22Rv1 (cell line): ENCODE results near the gene ABTB2.
A peak's percentile ranks its signal among the peaks of the same experiment; 100 is the strongest.

ENCODE experiments used
- H3K27ac ChIP-seq: fragments of 450-650 bp; 2 replicates; pipeline ENCODE4 v1.5.1; 2017
- ZFX ChIP-seq: fragments of 450-650 bp; IDR thresholded peaks from 2 replicates; pipeline ENCODE4 v1.6.1; 2017; ENCODE audit warnings: antibody characterized with exemption, borderline replicate concordance
- TF ChIP-seq, protein P1 (sequence below): fragments of 450-650 bp; IDR thresholded peaks from 2 replicates; pipeline ENCODE4 v1.5.1; 2017; ENCODE audit warnings: mild to moderate bottlenecking

The ABTB2 gene

DNA sequence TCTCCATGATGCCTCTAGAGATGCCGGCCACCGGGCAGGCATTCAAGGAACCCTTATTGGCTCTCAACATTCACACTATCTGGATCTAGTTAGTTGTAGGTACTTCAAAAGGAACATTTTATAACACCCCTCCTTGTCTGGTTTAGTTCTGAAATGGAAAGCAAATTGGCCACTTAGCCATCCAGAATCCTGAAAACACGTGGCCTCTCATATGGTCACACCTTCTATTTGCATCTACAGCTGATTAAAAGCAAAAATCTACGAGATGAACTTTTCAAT is 29.2 kb downstream of the ABTB2 start:
- H3K27ac ChIP-seq: no peak overlapping the region
- TF ChIP-seq, protein P1, sequence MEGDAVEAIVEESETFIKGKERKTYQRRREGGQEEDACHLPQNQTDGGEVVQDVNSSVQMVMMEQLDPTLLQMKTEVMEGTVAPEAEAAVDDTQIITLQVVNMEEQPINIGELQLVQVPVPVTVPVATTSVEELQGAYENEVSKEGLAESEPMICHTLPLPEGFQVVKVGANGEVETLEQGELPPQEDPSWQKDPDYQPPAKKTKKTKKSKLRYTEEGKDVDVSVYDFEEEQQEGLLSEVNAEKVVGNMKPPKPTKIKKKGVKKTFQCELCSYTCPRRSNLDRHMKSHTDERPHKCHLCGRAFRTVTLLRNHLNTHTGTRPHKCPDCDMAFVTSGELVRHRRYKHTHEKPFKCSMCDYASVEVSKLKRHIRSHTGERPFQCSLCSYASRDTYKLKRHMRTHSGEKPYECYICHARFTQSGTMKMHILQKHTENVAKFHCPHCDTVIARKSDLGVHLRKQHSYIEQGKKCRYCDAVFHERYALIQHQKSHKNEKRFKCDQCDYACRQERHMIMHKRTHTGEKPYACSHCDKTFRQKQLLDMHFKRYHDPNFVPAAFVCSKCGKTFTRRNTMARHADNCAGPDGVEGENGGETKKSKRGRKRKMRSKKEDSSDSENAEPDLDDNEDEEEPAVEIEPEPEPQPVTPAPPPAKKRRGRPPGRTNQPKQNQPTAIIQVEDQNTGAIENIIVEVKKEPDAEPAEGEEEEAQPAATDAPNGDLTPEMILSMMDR: no peak
- no peak for TF ChIP-seq ZFX

DNA sequence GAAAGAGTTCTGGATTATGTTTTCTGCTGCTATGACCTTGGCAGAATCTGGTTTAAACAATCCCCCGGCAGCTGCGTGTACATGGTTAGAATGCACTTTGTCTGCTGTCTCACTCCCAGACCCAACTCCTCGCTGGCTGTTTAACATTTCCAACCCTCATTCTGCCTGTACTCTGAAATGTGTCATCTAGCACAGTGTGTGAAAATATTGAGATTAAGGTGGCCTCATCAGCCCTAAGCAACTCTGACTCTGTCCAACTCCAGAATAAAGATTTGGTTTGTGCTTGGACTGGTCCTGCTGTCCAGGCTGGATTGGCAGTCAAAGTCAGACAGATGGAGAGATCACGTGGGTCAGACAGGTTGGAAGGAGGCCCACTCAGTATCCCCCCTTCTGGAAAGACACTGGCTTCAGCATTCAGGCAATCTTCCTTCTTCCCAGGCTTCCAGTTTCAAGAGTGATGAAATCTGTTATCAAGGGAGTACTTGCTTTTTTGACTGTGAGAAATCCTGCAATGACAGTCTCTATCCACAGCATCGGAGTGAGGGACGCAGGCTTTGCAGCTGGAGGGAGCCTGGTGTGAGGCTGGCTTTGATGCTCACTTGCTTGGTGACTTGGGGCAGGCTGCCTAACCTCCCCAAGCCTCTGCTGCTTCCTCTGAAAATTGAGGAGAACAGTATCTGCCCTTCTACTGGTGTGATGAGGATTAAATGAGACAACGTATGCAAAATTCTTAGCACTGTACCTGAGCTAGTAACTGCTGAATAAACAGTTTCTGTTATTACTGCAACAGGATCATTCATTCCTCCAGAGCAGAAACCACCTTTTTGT is 29.8 kb downstream of the ABTB2 start:
- TF ChIP-seq, protein P1: no peak
- no peak for TF ChIP-seq ZFX
- no peak overlapping the region for H3K27ac ChIP-seq

DNA sequence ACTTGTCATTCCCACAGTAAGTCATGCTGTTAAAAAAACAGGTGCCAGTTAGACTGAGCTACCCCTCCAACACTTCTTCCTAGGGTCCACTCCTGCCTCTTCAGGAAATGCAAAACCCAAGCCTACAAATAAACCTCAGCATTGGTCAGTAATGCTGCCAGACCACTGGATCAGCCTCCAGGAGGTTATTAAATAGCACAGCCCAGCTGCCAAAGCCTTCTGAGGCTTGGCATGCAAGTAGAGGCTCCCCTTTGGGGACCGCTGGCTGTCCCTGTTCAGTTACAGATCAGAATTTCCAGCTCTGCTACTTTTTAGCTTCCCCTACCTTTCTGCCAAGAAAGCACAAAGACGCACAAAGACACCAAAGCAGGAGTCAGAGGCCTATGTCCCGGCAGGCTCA is 33.3 kb downstream of the ABTB2 start:
- H3K27ac ChIP-seq: no peak overlapping the region
- no peak for TF ChIP-seq ZFX
- TF ChIP-seq, protein P1: no peak

DNA sequence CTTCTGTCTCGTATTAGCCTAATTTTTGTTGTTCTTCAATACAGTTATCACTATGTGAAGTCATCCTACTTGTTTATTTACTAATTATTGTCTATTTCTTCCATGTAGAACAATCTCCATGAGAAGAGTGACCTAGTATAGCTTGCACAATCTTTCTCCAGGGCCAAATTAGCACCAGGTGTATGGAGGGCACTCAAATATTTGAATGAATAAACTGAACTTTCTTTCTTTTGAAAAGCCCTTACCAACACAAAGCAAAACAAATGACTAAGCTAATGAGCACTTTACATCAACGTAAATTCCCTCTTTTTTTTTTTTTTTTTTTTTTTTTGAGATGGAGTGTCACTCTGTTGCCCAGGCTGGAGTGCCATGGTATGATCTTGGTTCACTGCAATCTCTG is 34.2 kb downstream of the ABTB2 start:
- no peak for TF ChIP-seq ZFX
- TF ChIP-seq, protein P1: no peak
- no peak overlapping the region for H3K27ac ChIP-seq

DNA sequence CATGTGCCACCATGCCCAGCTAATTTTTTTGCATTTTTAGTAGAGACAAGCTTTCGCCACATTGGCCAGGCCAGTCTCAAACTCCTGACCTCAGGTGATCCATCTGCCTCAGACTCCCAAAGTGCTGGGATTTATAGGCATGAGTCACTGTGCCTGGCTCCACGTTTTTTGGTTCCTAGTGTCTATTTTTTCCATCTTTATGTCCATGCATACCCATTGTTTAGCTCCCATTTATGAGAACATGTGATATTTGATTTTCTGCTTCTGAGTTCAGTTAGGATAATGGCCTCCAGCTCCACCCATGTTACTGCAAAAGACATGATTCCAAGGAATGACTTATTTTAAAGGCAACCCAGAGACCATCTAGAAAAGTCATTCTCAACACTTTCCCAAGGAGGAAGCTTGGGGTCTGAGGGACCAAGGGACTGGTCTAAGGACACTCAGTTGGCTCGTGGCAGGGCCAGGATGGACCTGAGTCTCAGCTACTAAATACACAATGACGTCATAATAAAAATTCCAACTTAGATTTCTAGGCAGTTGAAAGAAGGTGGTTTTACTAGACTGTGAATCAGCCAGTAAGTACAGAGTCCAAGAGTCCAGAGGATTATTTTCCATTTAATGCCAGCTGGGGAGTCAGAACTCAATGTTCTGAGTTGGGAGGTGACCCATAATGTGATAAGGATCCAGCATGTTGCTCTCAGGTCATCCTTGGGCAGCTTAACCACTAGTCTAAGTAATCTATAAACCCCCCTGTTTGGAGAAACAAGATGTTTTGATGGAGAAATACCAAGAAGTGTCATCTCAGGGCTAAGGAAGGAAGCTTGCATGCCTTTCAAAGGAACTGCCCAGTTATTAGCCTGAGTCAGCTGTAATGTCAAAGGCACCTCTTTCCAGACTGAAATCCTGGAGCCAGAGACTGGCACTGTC is 39.4 kb downstream of the ABTB2 start:
- H3K27ac ChIP-seq: peak overlapping the region; percentile 29
- no peak for TF ChIP-seq ZFX
- TF ChIP-seq, protein P1: no peak

DNA sequence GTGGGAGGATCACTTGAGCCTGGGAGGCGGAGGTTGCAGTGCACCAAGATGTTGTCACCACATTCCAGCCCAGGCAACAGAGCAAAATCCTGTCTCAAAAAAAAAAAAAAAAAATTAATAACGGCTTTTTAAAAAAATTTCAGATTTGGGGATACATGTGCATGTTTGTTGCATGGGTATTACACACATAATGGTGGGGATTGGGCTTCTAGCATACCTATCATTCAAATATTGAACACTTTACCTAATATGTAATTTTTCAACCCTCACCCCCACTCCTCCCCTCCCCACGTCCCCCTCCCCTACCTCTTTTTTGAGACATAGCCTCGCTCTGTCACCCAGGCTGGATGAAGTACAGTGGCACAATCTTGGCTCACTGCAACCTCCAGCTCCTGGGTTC is 40.1 kb downstream of the ABTB2 start:
- no peak overlapping the region for H3K27ac ChIP-seq
- TF ChIP-seq, protein P1: no peak
- TF ChIP-seq ZFX: no peak

DNA sequence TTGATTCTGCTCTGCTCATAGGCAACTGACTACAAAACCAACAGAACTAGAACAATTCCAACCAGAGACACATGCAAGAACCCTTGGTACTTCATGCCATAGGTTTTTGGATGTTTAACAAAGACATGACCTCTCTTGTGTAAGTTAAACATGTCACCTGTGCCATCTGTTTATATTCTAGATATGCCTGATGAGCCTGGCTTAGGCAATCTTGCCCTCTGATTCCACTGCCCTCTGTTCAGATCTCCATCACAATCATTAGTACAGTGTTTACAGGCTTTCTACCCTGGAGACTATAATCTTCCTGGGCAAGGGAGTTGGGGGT is 40.8 kb downstream of the ABTB2 start:
- H3K27ac ChIP-seq: no peak overlapping the region
- no peak for TF ChIP-seq ZFX
- TF ChIP-seq, protein P1: no peak
